Measurements from ENCODE around the gene EHD1.
A peak's percentile ranks its signal among the peaks of the same experiment; 100 is the strongest.

Gene EHD1

GRCh38 chr11:64888729-64889511 is 10.5 kb upstream of the EHD1 start:
- peak; percentile 98 for DNase-seq

- DNase-seq, result no peak
Measured at GRCh38 chr11:64888406-64888728, 9.9 kb upstream of the EHD1 start.

- peak; percentile 89 for DNase-seq
Measured at GRCh38 chr11:64887757-64888405, 9.5 kb upstream of the EHD1 start.

GRCh38 chr11:64887234-64887756 is 8.9 kb upstream of the EHD1 start:
- DNase-seq, result no peak

GRCh38 chr11:64885367-64886286 is 7.2 kb upstream of the EHD1 start:
- DNase-seq, result peak; percentile 97

- no peak for DNase-seq
Measured at GRCh38 chr11:64884019-64884418, 5.6 kb upstream of the EHD1 start.

- DNase-seq, result no peak
Measured at GRCh38 chr11:64883575-64883974, 5.2 kb upstream of the EHD1 start.

GRCh38 chr11:64882243-64882642 is 3.8 kb upstream of the EHD1 start:
- no peak for DNase-seq

GRCh38 chr11:64881476-64881875 is 3.1 kb upstream of the EHD1 start:
- no peak for DNase-seq

- no peak for DNase-seq
Measured at GRCh38 chr11:64880240-64881001, 2.0 kb upstream of the EHD1 start.

- no peak for DNase-seq
Measured at GRCh38 chr11:64879244-64879900, 951 bp upstream of the EHD1 start.

- DNase-seq, result peak; percentile 62
Measured at GRCh38 chr11:64878223-64878493, 263 bp downstream of the EHD1 start.

- no peak for DNase-seq
Measured at GRCh38 chr11:64877390-64878222, 815 bp downstream of the EHD1 start.

- no peak for DNase-seq
Measured at GRCh38 chr11:64876835-64877341, 1.5 kb downstream of the EHD1 start.

GRCh38 chr11:64876229-64876750 is 2.1 kb downstream of the EHD1 start:
- DNase-seq, result no peak

- DNase-seq, result peak; percentile 73
Measured at GRCh38 chr11:64875369-64876228, 2.8 kb downstream of the EHD1 start.

- no peak for DNase-seq
Measured at GRCh38 chr11:64874308-64875240, 3.8 kb downstream of the EHD1 start.

- no peak for DNase-seq
Measured at GRCh38 chr11:64872790-64873488, 5.5 kb downstream of the EHD1 start.

All from hematopoietic multipotent progenitor cell treated with erythropoietin and hydrocortisone succinate and interleukin-3 and kit ligand, for 6 days (in vitro differentiated cells).